Measurements from ENCODE around the gene KCNC1.

Gene KCNC1

DNA sequence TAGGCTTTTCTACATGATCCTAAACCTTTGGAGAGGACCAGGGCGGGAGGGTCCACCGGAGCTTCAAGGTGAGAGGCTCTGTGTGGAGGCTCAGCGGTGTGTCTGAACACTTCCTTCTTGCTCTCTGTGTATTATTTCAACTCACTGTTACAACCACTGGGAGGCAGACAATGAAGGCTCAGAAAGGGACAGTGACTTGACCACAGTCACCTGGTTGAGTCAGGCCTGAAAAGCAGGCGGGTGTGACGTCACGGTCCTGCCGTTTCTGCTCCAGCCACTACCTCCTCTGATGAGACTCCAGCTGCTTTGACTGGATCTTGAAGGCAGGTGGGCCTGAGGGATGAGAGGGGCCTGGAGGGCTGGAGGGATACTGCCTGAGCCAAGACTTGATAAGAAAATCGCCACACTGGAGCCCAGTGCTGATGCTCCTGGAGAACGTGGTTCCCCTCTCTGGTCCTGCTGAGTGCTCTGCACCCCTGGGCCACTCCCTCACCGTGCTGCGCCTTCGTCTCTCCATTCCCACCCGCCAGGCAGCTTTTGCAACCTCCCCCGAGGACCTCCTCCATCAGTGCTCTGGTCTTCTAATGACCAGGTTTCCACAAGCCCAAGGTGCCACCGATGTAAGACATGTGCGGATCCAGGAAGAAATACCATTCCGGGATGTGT is 27.9 kb downstream of the KCNC1 start:
- Histone ChIP-seq H3K4me3 (ENCODE audit: low read length) (no peak overlapping the region), H3K27me3 (ENCODE audit: low read depth, low read length) (peaks cover 4% of the 10 kb centered on the region; the same call in 1 of the 2 replicates), H3K9ac (ENCODE audit: low read length) (no peak overlapping the region), H3K79me2 (ENCODE audit: low read length) (no peaks in the 10 kb centered on the region), H3K4me2 (ENCODE audit: low read length) (no peak overlapping the region), H2AFZ (ENCODE audit: low read depth, low read length) (no peak overlapping the region), H3K36me3 (replicated peaks; ENCODE audit: low read depth, low read length) (no peaks in the 10 kb centered on the region), H3K9me3 (ENCODE audit: insufficient read depth, low read length) (no peaks in the 10 kb centered on the region), H4K20me1 (ENCODE audit: insufficient read depth, low read length) (no peaks in the 10 kb centered on the region), H3K27ac (ENCODE audit: low read length) (no peak overlapping the region), H3K4me1 (ENCODE audit: low read length) (no peaks in the 10 kb centered on the region)
- TF ChIP-seq CTCF (IDR thresholded peaks at IDR 0.05; ENCODE audit: low read depth, low read length) (peak; percentile 36), EZH2phosphoT487 (IDR thresholded peaks at IDR 0.05; ENCODE audit: low read depth) (no peak)

GRCh38 chr11:17763244-17763643 is 28.7 kb downstream of the KCNC1 start:
- Histone ChIP-seq H3K27me3 (ENCODE audit: low read depth, low read length) (peaks cover 2% of the 10 kb centered on the region; the same call in 1 of the 2 replicates), H3K79me2 (ENCODE audit: low read length) (no peaks in the 10 kb centered on the region)
- TF ChIP-seq CTCF (IDR thresholded peaks at IDR 0.05; ENCODE audit: low read depth, low read length): no peak
- no peak for TF ChIP-seq EZH2phosphoT487 (IDR thresholded peaks at IDR 0.05; ENCODE audit: low read depth)

GRCh38 chr11:17763703-17764102 is 29.1 kb downstream of the KCNC1 start:
- Histone ChIP-seq H3K27me3 (ENCODE audit: low read depth, low read length) (no peaks in the 10 kb centered on the region), H3K36me3 (replicated peaks; ENCODE audit: low read depth, low read length) (no peaks in the 10 kb centered on the region), H4K20me1 (ENCODE audit: insufficient read depth, low read length) (no peaks in the 10 kb centered on the region), H3K4me1 (ENCODE audit: low read length) (no peaks in the 10 kb centered on the region), H3K27ac (ENCODE audit: low read length) (no peak overlapping the region), H3K9me3 (ENCODE audit: insufficient read depth, low read length) (no peaks in the 10 kb centered on the region), H3K4me2 (ENCODE audit: low read length) (no peak overlapping the region), H2AFZ (ENCODE audit: low read depth, low read length) (no peak overlapping the region), H3K79me2 (ENCODE audit: low read length) (no peaks in the 10 kb centered on the region), H3K9ac (ENCODE audit: low read length) (no peak overlapping the region), H3K4me3 (ENCODE audit: low read length) (no peak overlapping the region)
- TF ChIP-seq CTCF (IDR thresholded peaks at IDR 0.05; ENCODE audit: low read depth, low read length): no peak

More at GRCh38 chr11:17763244-17763643, 28.7 kb downstream of the KCNC1 start:
- Histone ChIP-seq H3K4me3 (ENCODE audit: low read length) (no peak overlapping the region), H3K27ac (ENCODE audit: low read length) (no peak overlapping the region), H3K9me3 (ENCODE audit: insufficient read depth, low read length) (no peaks in the 10 kb centered on the region), H3K4me1 (ENCODE audit: low read length) (no peaks in the 10 kb centered on the region), H3K9ac (ENCODE audit: low read length) (no peak overlapping the region), H2AFZ (ENCODE audit: low read depth, low read length) (no peak overlapping the region), H4K20me1 (ENCODE audit: insufficient read depth, low read length) (no peaks in the 10 kb centered on the region), H3K36me3 (replicated peaks; ENCODE audit: low read depth, low read length) (no peaks in the 10 kb centered on the region), H3K4me2 (ENCODE audit: low read length) (no peak overlapping the region)

GRCh38 chr11:17764446-17765218 is 30.1 kb downstream of the KCNC1 start:
- Histone ChIP-seq H3K9ac (ENCODE audit: low read length) (no peak overlapping the region), H3K79me2 (ENCODE audit: low read length) (no peaks in the 10 kb centered on the region), H4K20me1 (ENCODE audit: insufficient read depth, low read length) (no peaks in the 10 kb centered on the region), H3K36me3 (replicated peaks; ENCODE audit: low read depth, low read length) (no peaks in the 10 kb centered on the region), H3K4me2 (ENCODE audit: low read length) (no peak overlapping the region), H2AFZ (ENCODE audit: low read depth, low read length) (no peak overlapping the region), H3K9me3 (ENCODE audit: insufficient read depth, low read length) (no peaks in the 10 kb centered on the region), H3K4me3 (ENCODE audit: low read length) (no peak overlapping the region), H3K27ac (ENCODE audit: low read length) (no peak overlapping the region), H3K27me3 (ENCODE audit: low read depth, low read length) (no peaks in the 10 kb centered on the region), H3K4me1 (ENCODE audit: low read length) (peaks cover under 1% of the 10 kb centered on the region; the same call in 1 of the 2 replicates)
- TF ChIP-seq EZH2phosphoT487 (IDR thresholded peaks at IDR 0.05; ENCODE audit: low read depth) (no peak), CTCF (IDR thresholded peaks at IDR 0.05; ENCODE audit: low read depth, low read length) (no peak)
